Breast epithelium (tissue), 4 donors: ENCODE data around the gene SHISAL2B. TPM values are rescaled to one million over a fixed set of nuclear protein-coding genes. Genes with fewer than 3 reads are reported as not detected.

Source experiments
- DNase-seq, 2 donors: peaks; one replicate each; pipeline ENCODE4 v3.0.0-alpha.2; 2019; ENCODE audit warnings: low spot score in 2 of 2
- H3K27ac ChIP-seq, 2 donors: fragments of 200-600 bp; sonication (generic) in 1 of 2; one replicate each; pipeline ENCODE4 v1.5.1; 2016 to 2019; ENCODE audit warnings: mild to moderate bottlenecking in 1 of 2
- H3K27me3 ChIP-seq, 2 donors: fragments of 200-600 bp; sonication (generic) in 1 of 2; one replicate each; pipeline versions ENCODE4 v1.5.1 to v1.6.0; 2017 to 2019; ENCODE audit warnings: control low read depth in 1 of 2, mild to moderate bottlenecking in 1 of 2
- H3K36me3 ChIP-seq: fragments of 200-600 bp; one replicate; pipeline ENCODE4 v1.5.1; 2019
- H3K4me1 ChIP-seq, 2 donors: fragments of 200-600 bp; sonication (generic); one replicate each; pipeline ENCODE4 v1.5.1; 2016 to 2019; ENCODE audit warnings: control low read depth in 1 of 2
- H3K4me3 ChIP-seq, 3 donors: fragments of 200-600 bp; sonication (generic); 1 replicate in 2 of 3; 2 replicates in 1 of 3; pipeline ENCODE4 v1.5.1; 2016 to 2019; ENCODE audit warnings: mild to moderate bottlenecking in 3 of 3, moderate library complexity in 2 of 3
- H3K9me3 ChIP-seq, 2 donors: fragments of 200-600 bp; sonication (generic) in 1 of 2; one replicate each; pipeline ENCODE4 v1.5.1; 2016 to 2019; ENCODE audit warnings: control low read depth in 1 of 2
- POLR2A ChIP-seq: fragments of 450-650 bp; IDR thresholded peaks from one replicate; pipeline ENCODE4 v1.6.1; 2016; ENCODE audit warnings: antibody characterized with exemption, mild to moderate bottlenecking, moderate library complexity
- POLR2AphosphoS5 ChIP-seq, 3 donors: sonication (generic); formaldehyde crosslinking; IDR thresholded peaks; one replicate each; pipeline ENCODE4 v1.6.1; 2017; ENCODE audit warnings: antibody characterized with exemption in 3 of 3
- intact Hi-C: fragments of 100-400 bp; cut with DNase I; formaldehyde crosslinking; loops from one replicate; pipeline ENCODE4 v1.15.1; 2023; ENCODE audit warnings: low total_unique reads
- total RNA-seq, 3 donors: library from RNA; depleted of rRNA; stranded (reverse); fragments of >200 nt; gene quantifications; one replicate each; pipeline ENCODE4 v1.1.0, GENCODE V29; 2016
- TF ChIP-seq, protein P1 (sequence below), 3 donors: fragments of 450-650 bp; IDR thresholded peaks; one replicate each; pipeline ENCODE4 v1.5.1; 2016 to 2017; ENCODE audit warnings: antibody characterized with exemption in 3 of 3, mild to moderate bottlenecking in 3 of 3, moderate library complexity in 3 of 3

SHISAL2B gene
- total RNA-seq, 3 donors from 2014 or later, result not detected

DNA sequence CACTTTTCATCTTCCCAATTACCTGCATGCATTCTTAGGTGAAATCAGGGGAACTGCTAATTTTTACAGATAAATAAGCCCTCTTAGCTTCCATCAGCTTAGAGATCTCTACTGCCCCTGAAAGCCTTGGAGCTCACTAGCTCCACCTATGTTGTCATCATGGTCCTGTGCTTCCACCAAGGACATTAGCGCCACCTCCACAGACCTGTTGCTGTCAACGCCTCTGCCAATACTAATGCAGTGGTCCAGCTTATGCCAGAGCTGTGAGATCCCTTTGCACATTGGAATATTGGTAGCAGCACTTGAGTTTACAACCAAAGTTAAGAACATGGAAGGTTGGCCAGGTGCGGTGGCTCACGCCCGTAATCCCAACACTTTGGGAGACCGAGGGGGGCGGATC lies 7.7 kb upstream of the SHISAL2B start:
- intact Hi-C loops, result no loop called here
- no peak for DNase-seq

DNA sequence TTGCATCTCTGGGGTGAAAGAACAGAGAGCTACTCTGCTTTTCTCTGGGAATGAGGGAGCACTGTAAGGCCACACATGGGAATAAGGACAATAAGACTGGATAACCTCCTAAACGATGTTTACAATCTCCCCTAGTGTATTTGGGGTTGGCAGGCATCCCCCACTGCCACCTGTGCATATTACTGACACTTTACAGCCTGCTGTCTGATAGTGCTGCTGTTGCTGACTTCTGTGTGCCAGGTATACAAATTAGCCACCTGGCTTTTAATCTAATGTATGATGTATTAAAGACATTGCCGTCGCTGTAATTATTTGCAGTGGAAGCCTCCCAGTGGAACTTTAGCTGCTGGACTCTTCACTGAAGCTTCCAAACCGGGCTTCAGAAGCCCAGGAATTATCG lies 4.4 kb upstream of the SHISAL2B start:
- intact Hi-C loops, result no loop called here
- H3K36me3 ChIP-seq, result no peaks in the 10 kb centered on the region
- peaks cover 0 to 4% of the 10 kb centered on the region in 2 donors for H3K4me1 ChIP-seq
- H3K9me3 ChIP-seq, result no peaks in the 10 kb centered on the region
- no peak for TF ChIP-seq POLR2A
- TF ChIP-seq, protein P1, sequence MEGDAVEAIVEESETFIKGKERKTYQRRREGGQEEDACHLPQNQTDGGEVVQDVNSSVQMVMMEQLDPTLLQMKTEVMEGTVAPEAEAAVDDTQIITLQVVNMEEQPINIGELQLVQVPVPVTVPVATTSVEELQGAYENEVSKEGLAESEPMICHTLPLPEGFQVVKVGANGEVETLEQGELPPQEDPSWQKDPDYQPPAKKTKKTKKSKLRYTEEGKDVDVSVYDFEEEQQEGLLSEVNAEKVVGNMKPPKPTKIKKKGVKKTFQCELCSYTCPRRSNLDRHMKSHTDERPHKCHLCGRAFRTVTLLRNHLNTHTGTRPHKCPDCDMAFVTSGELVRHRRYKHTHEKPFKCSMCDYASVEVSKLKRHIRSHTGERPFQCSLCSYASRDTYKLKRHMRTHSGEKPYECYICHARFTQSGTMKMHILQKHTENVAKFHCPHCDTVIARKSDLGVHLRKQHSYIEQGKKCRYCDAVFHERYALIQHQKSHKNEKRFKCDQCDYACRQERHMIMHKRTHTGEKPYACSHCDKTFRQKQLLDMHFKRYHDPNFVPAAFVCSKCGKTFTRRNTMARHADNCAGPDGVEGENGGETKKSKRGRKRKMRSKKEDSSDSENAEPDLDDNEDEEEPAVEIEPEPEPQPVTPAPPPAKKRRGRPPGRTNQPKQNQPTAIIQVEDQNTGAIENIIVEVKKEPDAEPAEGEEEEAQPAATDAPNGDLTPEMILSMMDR (IDR thresholded peaks at IDR 0.05), result no peak
- TF ChIP-seq POLR2AphosphoS5 (IDR thresholded peaks at IDR 0.05), result no peak
- H3K27ac ChIP-seq, result no peak overlapping the region
- no peak for DNase-seq
- peaks cover 4 to 28% of the 10 kb centered on the region in 2 donors for H3K27me3 ChIP-seq
- H3K4me3 ChIP-seq, result no peak overlapping the region

More for the DNA sequence above, 7.7 kb upstream of the SHISAL2B start:
- H3K36me3 ChIP-seq, result no peaks in the 10 kb centered on the region
- H3K9me3 ChIP-seq, result no peaks in the 10 kb centered on the region
- H3K27me3 ChIP-seq, result no peaks in the 10 kb centered on the region
- H3K27ac ChIP-seq, result no peak overlapping the region
- no peak overlapping the region for H3K4me3 ChIP-seq
- no peaks in the 10 kb centered on the region for H3K4me1 ChIP-seq
- no peak for TF ChIP-seq POLR2A
- TF ChIP-seq, protein P1 (IDR thresholded peaks at IDR 0.05), result no peak
- TF ChIP-seq POLR2AphosphoS5 (IDR thresholded peaks at IDR 0.05), result no peak

DNA sequence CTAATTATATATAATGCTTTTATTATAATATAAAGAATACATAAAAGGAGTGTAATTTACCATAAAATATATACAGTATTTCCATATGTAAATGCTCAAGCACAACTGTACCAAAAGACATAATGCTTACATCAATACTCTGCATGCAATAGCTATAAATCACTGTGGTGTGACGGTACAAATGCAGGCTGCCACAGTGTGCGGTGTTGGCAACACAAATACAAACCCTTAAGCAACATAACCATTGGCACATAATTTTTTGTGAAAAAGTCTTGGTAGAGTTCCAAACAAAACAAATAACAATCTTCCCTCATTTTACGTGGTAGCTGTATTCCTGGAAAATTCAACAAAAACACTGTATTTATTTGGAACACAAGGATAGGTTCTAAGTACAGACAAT lies 1.9 kb upstream of the SHISAL2B start:
- Histone ChIP-seq H3K4me3 (no peak overlapping the region), H3K4me1 (peaks cover 0 to 5% of the 10 kb centered on the region in 2 donors), H3K27ac (no peak overlapping the region), H3K9me3 (no peaks in the 10 kb centered on the region), H3K36me3 (no peaks in the 10 kb centered on the region), H3K27me3 (peaks cover 5 to 31% of the 10 kb centered on the region in 2 donors)
- no peak for TF ChIP-seq POLR2A
- no peak for TF ChIP-seq POLR2AphosphoS5 (IDR thresholded peaks at IDR 0.05)
- TF ChIP-seq, protein P1 (IDR thresholded peaks at IDR 0.05), result no peak
- no peak for DNase-seq
- intact Hi-C loops, result no loop called here

DNA sequence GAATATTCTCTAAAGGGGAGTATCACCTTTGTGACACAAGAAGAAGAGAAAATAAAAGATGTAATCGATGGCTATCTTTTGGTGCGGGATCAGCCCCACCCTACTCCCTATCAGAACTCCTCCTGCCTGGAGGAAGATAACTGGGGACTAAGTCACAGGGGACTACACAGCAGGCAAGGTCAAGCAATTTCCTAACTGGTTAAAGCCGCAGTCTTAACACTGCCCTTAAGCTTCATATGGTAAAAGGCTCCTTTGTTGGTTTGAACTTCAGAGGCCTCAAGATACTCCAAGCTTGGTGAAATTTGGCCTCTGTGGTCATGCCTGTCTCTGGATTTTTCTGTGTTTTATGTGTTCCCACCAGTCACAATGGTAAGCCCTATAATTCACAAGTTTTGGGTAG lies 1.3 kb upstream of the SHISAL2B start:
- H3K27me3 ChIP-seq, result peaks cover 5 to 31% of the 10 kb centered on the region in 2 donors
- H3K36me3 ChIP-seq, result no peaks in the 10 kb centered on the region
- no peak for DNase-seq
- no peaks in the 10 kb centered on the region for H3K9me3 ChIP-seq
- no peak overlapping the region for H3K27ac ChIP-seq
- H3K4me3 ChIP-seq, result no peak overlapping the region
- intact Hi-C loops, result no loop called here
- TF ChIP-seq POLR2AphosphoS5 (IDR thresholded peaks at IDR 0.05) (no peak), POLR2A (no peak)
- TF ChIP-seq, protein P1 (IDR thresholded peaks at IDR 0.05), result no peak
- peaks cover 0 to 5% of the 10 kb centered on the region in 2 donors for H3K4me1 ChIP-seq

DNA sequence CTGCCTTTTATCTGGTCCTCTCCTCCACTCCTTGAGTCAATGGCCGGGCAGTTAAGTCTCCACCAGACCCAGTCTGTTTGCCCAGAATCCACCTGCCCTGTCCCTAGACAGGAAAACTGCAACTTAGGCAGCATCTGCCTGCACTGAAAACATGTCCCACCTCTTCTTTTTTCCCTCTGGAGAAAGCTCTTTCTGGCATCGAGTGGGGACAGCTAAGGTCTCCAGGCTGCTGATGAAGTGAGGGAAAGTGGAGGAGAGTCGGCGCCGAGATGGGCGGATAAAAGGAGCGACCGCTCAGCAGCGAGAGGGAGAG lies 243 bp upstream of the SHISAL2B start:
- Histone ChIP-seq H3K36me3 (no peaks in the 10 kb centered on the region), H3K27me3 (peaks cover 5 to 31% of the 10 kb centered on the region in 2 donors), H3K27ac (no peak overlapping the region), H3K4me1 (peaks cover 0 to 5% of the 10 kb centered on the region in 2 donors), H3K4me3 (peak overlapping the region in 2 of 3 donors; percentile 30 to 56), H3K9me3 (no peaks in the 10 kb centered on the region)
- intact Hi-C loops, result no loop called here
- no peak for DNase-seq
- TF ChIP-seq POLR2AphosphoS5 (IDR thresholded peaks at IDR 0.05), result no peak
- TF ChIP-seq, protein P1 (IDR thresholded peaks at IDR 0.05), result no peak
- no peak for TF ChIP-seq POLR2A
